K562 (cell line): ENCODE data around the gene POGLUT2. TPM values are rescaled to one million over a fixed set of nuclear protein-coding genes. Genes with fewer than 3 reads are reported as not detected.

Source experiments
- EHMT2 ChIP-seq: fragments of 450-650 bp; IDR thresholded peaks from 2 replicates; pipeline ENCODE4 v1.6.1; 2018; ENCODE audit warnings: antibody characterized with exemption
- ELK1 ChIP-seq: sonication (generic); formaldehyde crosslinking; IDR thresholded peaks from 2 replicates; pipeline ENCODE4 v1.8.1; 2022; ENCODE audit warnings: missing genetic modification reagents
- EP400 ChIP-seq: fragments of 450-650 bp; IDR thresholded peaks from 2 replicates; pipeline ENCODE4 v1.6.1; 2017; ENCODE audit warnings: antibody characterized with exemption, mild to moderate bottlenecking, moderate library complexity
- GTF3C2 ChIP-seq: IDR thresholded peaks from 3 replicates; pipeline ENCODE4 v1.6.1; 2011; ENCODE audit warnings: borderline replicate concordance, mild to moderate bottlenecking, moderate library complexity; ENCODE audit not compliant: insufficient read length; ENCODE audit errors: extremely low read depth
- HMGN3 ChIP-seq: IDR thresholded peaks from 2 replicates; pipeline ENCODE4 v1.6.1; 2011; ENCODE audit warnings: borderline replicate concordance, low read depth, mild to moderate bottlenecking, mixed read lengths, low read length; ENCODE audit not compliant: insufficient read length; ENCODE audit errors: extremely low read depth
- MAFG ChIP-seq: fragments of 450-650 bp; conservative IDR thresholded peaks from 2 replicates; pipeline ENCODE4 v1.6.1; 2016; ENCODE audit warnings: missing genetic modification characterization, missing compliant biosample characterization
- MEF2A ChIP-seq: IDR thresholded peaks from 2 replicates; pipeline ENCODE4 v1.6.1; 2011; ENCODE audit warnings: low read depth, mild to moderate bottlenecking, low read length, moderate library complexity; ENCODE audit not compliant: control insufficient read depth
- NCOR1 ChIP-seq: fragments of 450-650 bp; IDR thresholded peaks from 2 replicates; pipeline ENCODE4 v1.6.1; 2016; ENCODE audit warnings: mild to moderate bottlenecking, moderate library complexity
- POLR2G ChIP-seq: fragments of 200-400 bp; formaldehyde crosslinking; IDR thresholded peaks from 2 replicates; pipeline ENCODE4 v1.6.1; 2017; ENCODE audit warnings: low read depth, mild to moderate bottlenecking, antibody characterized with exemption, low read length, moderate library complexity
- RBBP5 ChIP-seq: fragments of 200-600 bp; sonication (generic); IDR thresholded peaks from 2 replicates; pipeline ENCODE4 v1.6.1; 2012; ENCODE audit warnings: borderline replicate concordance, mild to moderate bottlenecking, low read length, control low read depth, inconsistent platforms; ENCODE audit not compliant: insufficient read depth, poor library complexity, severe bottlenecking
- SAP30 ChIP-seq: fragments of 200-600 bp; sonication (generic); IDR thresholded peaks from 2 replicates; pipeline ENCODE4 v1.6.1; 2012; ENCODE audit warnings: borderline replicate concordance, low read depth, mild to moderate bottlenecking, moderate library complexity, low read length, control low read depth, inconsistent platforms; ENCODE audit not compliant: insufficient read depth, poor library complexity, severe bottlenecking
- SLC30A9 ChIP-seq: fragments of 250-450 bp; sonication (Bioruptor Pico); IDR thresholded peaks from 2 replicates; pipeline ENCODE4 v1.8.0; 2022; ENCODE audit warnings: mild to moderate bottlenecking, moderate library complexity
- SP1 ChIP-seq: sonication (generic); formaldehyde crosslinking; IDR thresholded peaks from 2 replicates; pipeline ENCODE4 v1.8.1; 2022; ENCODE audit warnings: mild to moderate bottlenecking, missing genetic modification reagents
- STAT6 ChIP-seq: sonication (generic); formaldehyde crosslinking; IDR thresholded peaks from 2 replicates; pipeline ENCODE4 v1.8.1; 2023; ENCODE audit warnings: mild to moderate bottlenecking, missing genetic modification reagents
- TGIF2 ChIP-seq: sonication (generic); formaldehyde crosslinking; IDR thresholded peaks from 2 replicates; pipeline ENCODE4 v1.8.1; 2022; ENCODE audit warnings: mild to moderate bottlenecking, missing genetic modification reagents, moderate library complexity
- THAP7 ChIP-seq: fragments of 250-450 bp; sonication (Bioruptor Pico); IDR thresholded peaks from 2 replicates; pipeline ENCODE4 v1.5.0; 2021
- ZBTB7A ChIP-seq: IDR thresholded peaks from 2 replicates; pipeline ENCODE4 v1.6.1; 2011; ENCODE audit warnings: low read depth, mild to moderate bottlenecking, low read length, moderate library complexity, borderline replicate concordance; ENCODE audit not compliant: control insufficient read depth
- ZNF311 ChIP-seq: fragments of 250-450 bp; sonication (Bioruptor Pico); IDR thresholded peaks from 2 replicates; pipeline ENCODE4 v1.4.0; 2020; ENCODE audit warnings: mild to moderate bottlenecking, moderate library complexity
- ZSCAN32 ChIP-seq: fragments of 450-650 bp; formaldehyde crosslinking; IDR thresholded peaks from 2 replicates; pipeline ENCODE4 v1.4.0; 2020; ENCODE audit warnings: mild to moderate bottlenecking, moderate library complexity
- polyA plus RNA-seq, 8 experiments: library from polyadenylated mRNA; depleted of rRNA in 4 of 8; stranded (reverse) in 5 of 8; unstranded in 3 of 8; fragments of >200 nt; fragmentation: Nextera tagmentation in 2 of 8; fragmentation: Illumina TruSeq in 1 of 8; extraction: Ambion mirVana in 2 of 8; extraction: Trizol in 1 of 8; gene quantifications; 2 replicates each; pipeline versions ENCODE4 v1.2.1 to v1.2.3, GENCODE V29; 2011 to 2014; ENCODE audit warnings: inconsistent platforms in 1 of 8, missing spikeins in 1 of 8
- total RNA-seq, 7 experiments: library from RNA; depleted of rRNA in 6 of 7; stranded (reverse); fragments of >200 nt in 6 of 7; fragmentation: Illumina TruSeq in 2 of 7; extraction: Trizol in 2 of 7; gene quantifications; 2 replicates each; pipeline versions ENCODE4 v1.2.1 to v1.2.3, GENCODE V29; 2011 to 2021; ENCODE audit warnings: low replicate concordance in 1 of 7

POGLUT2 gene
- total and polyA plus RNA-seq, 9 of the 15 experiments (the other 6 are each of a cell fraction or from before 2014, with no cell fraction given): 3.8 to 11.8 (median 10.8) TPM

GRCh38 chr13:102798581-102799425 lies at the start of gene POGLUT2, which contains the start of gene BIVM (continued):
- 0 out of 2 replicates have a peak, but pooled peaks have one; percentile 31 for TF ChIP-seq SP1 (CRISPR knock-in tag)
- peak; percentile 69 for TF ChIP-seq RBBP5
- TF ChIP-seq ZSCAN32 (CRISPR knock-in tag): no peak
- no peak for TF ChIP-seq TGIF2
- peak; percentile 67 for TF ChIP-seq POLR2G
- no peak for TF ChIP-seq SLC30A9 (CRISPR knock-in tag)
- no peak for TF ChIP-seq GTF3C2
- TF ChIP-seq EP400: peak; percentile 39; the same call in 1 of the 2 replicates
- TF ChIP-seq HMGN3: peak; percentile 10
- no peak for TF ChIP-seq THAP7
- no peak for TF ChIP-seq ZNF311 (CRISPR knock-in tag)
- no peak for TF ChIP-seq EHMT2
- no peak for TF ChIP-seq SAP30
- no peak for TF ChIP-seq MEF2A
- no peak for TF ChIP-seq MAFG
- TF ChIP-seq STAT6 (CRISPR knock-in tag): no peak
- TF ChIP-seq ZBTB7A: peak; percentile 72; the same call in 1 of the 2 replicates
- TF ChIP-seq NCOR1: no peak
- no peak for TF ChIP-seq ELK1 (CRISPR knock-in tag)
